Measurements from ENCODE around the gene PKN1. TPM values are rescaled to one million over a fixed set of nuclear protein-coding genes. Genes with fewer than 3 reads are reported as not detected.
A peak's percentile ranks its signal among the peaks of the same experiment; 100 is the strongest.

PKN1 gene
- total and polyA plus RNA-seq, 9 of the 15 experiments (the other 6 are each of a cell fraction or from before 2014, with no cell fraction given) = 0.30 to 228 (median 77.5) TPM

DNA sequence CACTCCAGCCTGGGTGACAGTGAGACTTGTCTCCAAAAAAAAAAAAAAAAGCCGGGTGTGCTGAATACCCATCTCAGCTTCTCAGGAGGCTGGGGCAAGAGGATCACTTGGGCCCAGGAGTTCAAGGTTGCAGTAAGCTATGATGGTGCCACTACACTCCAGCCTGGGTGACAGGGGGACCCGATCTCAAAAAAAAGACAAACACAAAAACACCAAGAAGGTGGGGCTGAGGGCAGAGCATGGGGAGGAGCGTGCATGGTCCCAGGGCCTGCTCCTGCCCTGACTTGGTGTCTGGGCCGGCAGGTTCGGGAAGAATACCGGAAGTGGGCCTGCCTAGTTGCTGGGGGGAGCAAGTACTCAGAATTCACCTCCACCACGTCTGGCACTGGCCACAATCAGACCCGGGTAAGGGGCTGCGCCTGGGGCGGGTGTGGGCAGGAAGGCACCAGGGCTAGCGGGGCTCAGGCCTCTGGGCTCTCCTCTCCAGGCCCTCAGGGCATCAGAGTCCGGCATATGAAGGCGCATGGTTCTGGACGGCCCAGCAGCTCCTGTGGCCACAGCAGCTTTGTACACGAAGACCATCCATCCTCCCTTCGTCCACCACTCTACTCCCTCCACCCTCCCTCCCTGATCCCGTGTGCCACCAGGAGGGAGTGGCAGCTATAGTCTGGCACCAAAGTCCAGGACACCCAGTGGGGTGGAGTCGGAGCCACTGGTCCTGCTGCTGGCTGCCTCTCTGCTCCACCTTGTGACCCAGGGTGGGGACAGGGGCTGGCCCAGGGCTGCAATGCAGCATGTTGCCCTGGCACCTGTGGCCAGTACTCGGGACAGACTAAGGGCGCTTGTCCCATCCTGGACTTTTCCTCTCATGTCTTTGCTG is 25.3 kb upstream of the PKN1 start:
- ChIA-PET CTCF (ENCODE audit: low intra/inter-chr PET ratio) (no interaction called here), POLR2A (interaction anchor here (0.6 to 1.6 kb wide), 6 partner anchors 8 to 73 kb away, joined by 3 to 4 read pairs (median 4); no protein-coding TSS in a partner anchor)
- H3K36me3 ChIP-seq (ENCODE audit: control insufficient read depth, insufficient read depth, low read length) = peaks cover 91% of the 10 kb centered on the region; the same call in 2 of the 3 replicates
- peaks cover 19% of the 10 kb centered on the region for H3K79me2 ChIP-seq (ENCODE audit: control insufficient read depth, insufficient read depth, low read length)
- in situ Hi-C loops (cut with MboI) (no loop called here), intact Hi-C loops (cut with micrococcal nuclease) (loop anchor here (10.0 kb wide), 1 partner anchor 263 kb away; no protein-coding TSS in a partner anchor)
- BruUV-seq (replicated peaks) = TSS peak; percentile 36
- peak in 2 of 4 experiments; percentile 5 to 6 for DNase-seq (ENCODE audit: extremely low read depth in 1 of 4, low spot score in 3 of 4)
- peak overlapping the region in 1 of 2 experiments; percentile 78; a peak in 2 of 4 replicates for H3K9ac ChIP-seq (ENCODE audit: insufficient read depth in 1 of 2, low read depth in 2 of 2, low read length in 2 of 2)
- H2AFZ ChIP-seq (ENCODE audit: low read depth, low read length) = no peak overlapping the region
- H3K27me3 ChIP-seq (ENCODE audit: control insufficient read depth in 2 of 2, insufficient read depth in 2 of 2, low read length in 2 of 2) = no peaks in the 10 kb centered on the region
- H3K9me3 ChIP-seq (replicated peaks; ENCODE audit: control insufficient read depth, insufficient read depth, low read depth, low read length) = no peaks in the 10 kb centered on the region
- no peak overlapping the region for H3K4me3 ChIP-seq
- 84% methylated on average over 10 of the region's 20 CpGs for whole genome bisulfite sequencing (ENCODE audit: insufficient coverage, low coverage, missing lambda C conversion rate)
- H3K9me1 ChIP-seq (ENCODE audit: control insufficient read depth, insufficient read depth, low read length) = peaks cover 6% of the 10 kb centered on the region
- peak; percentile 48 for FAIRE-seq
- H4K20me1 ChIP-seq (replicated peaks; ENCODE audit: control insufficient read depth, insufficient read depth, low read length) = peaks cover 51% of the 10 kb centered on the region
- no peak overlapping the region for H3K27ac ChIP-seq (ENCODE audit: extremely low read depth, low read depth, low read length)
- no peak overlapping the region for H3K4me2 ChIP-seq (ENCODE audit: insufficient read depth, low read length)
- peaks cover 5 to 59% of the 10 kb centered on the region in 2 experiments; a peak in 4 of 5 replicates for H3K4me1 ChIP-seq (replicated peaks in 1 of 2; ENCODE audit: control insufficient read depth in 2 of 2, insufficient read depth in 2 of 2, low read length in 2 of 2)
- ATAC-seq = peak; percentile 2
- TF ChIP-seq HMG20B (CRISPR knock-in tag; IDR thresholded peaks at IDR 0.05) = no peak
- TF ChIP-seq ARHGAP35 (IDR thresholded peaks at IDR 0.05; ENCODE audit: partially characterized antibody) = no peak
- TF ChIP-seq, protein P1, sequence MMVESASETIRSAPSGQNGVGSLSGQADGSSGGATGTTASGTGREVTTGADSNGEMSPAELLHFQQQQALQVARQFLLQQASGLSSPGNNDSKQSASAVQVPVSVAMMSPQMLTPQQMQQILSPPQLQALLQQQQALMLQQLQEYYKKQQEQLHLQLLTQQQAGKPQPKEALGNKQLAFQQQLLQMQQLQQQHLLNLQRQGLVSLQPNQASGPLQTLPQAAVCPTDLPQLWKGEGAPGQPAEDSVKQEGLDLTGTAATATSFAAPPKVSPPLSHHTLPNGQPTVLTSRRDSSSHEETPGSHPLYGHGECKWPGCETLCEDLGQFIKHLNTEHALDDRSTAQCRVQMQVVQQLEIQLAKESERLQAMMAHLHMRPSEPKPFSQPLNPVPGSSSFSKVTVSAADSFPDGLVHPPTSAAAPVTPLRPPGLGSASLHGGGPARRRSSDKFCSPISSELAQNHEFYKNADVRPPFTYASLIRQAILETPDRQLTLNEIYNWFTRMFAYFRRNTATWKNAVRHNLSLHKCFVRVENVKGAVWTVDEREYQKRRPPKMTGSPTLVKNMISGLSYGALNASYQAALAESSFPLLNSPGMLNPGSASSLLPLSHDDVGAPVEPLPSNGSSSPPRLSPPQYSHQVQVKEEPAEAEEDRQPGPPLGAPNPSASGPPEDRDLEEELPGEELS (CRISPR knock-in tag; IDR thresholded peaks at IDR 0.05; ENCODE audit: borderline replicate concordance) = no peak
- TF ChIP-seq, protein P2, sequence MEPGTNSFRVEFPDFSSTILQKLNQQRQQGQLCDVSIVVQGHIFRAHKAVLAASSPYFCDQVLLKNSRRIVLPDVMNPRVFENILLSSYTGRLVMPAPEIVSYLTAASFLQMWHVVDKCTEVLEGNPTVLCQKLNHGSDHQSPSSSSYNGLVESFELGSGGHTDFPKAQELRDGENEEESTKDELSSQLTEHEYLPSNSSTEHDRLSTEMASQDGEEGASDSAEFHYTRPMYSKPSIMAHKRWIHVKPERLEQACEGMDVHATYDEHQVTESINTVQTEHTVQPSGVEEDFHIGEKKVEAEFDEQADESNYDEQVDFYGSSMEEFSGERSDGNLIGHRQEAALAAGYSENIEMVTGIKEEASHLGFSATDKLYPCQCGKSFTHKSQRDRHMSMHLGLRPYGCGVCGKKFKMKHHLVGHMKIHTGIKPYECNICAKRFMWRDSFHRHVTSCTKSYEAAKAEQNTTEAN (CRISPR knock-in tag; IDR thresholded peaks at IDR 0.05) = no peak
- TF ChIP-seq FOXK2 (conservative IDR thresholded peaks at IDR 0.05 in 1 of 2, IDR thresholded peaks at IDR 0.05 in 1 of 2; ENCODE audit: low read depth in 2 of 2) = no peak
- no peak for TF ChIP-seq ZNF311 (CRISPR knock-in tag; IDR thresholded peaks at IDR 0.05)
- peak in 1 of 2 experiments; percentile 23; a peak in 1 of 4 replicates for TF ChIP-seq FOXA3 (CRISPR knock-in tag; conservative IDR thresholded peaks at IDR 0.05 in 1 of 2, IDR thresholded peaks at IDR 0.05 in 1 of 2)
- TF ChIP-seq CHCHD3 (CRISPR knock-in tag; IDR thresholded peaks at IDR 0.05) = no peak
- TF ChIP-seq SMARCC2 (IDR thresholded peaks at IDR 0.05; ENCODE audit: low read depth) = no peak
- TF ChIP-seq, protein P3, sequence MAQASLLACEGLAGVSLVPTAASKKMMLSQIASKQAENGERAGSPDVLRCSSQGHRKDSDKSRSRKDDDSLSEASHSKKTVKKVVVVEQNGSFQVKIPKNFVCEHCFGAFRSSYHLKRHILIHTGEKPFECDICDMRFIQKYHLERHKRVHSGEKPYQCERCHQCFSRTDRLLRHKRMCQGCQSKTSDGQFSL (CRISPR knock-in tag; IDR thresholded peaks at IDR 0.05) = no peak
- TF ChIP-seq, protein P3 (tag; IDR thresholded peaks at IDR 0.05) = no peak
- no peak for TF ChIP-seq ZNF561 (CRISPR knock-in tag; conservative IDR thresholded peaks at IDR 0.05)
- TF ChIP-seq CHD4 (IDR thresholded peaks at IDR 0.05; ENCODE audit: insufficient read depth, insufficient replicate concordance, low read depth, low read length, poor library complexity, severe bottlenecking) = no peak
- TF ChIP-seq, protein P4, sequence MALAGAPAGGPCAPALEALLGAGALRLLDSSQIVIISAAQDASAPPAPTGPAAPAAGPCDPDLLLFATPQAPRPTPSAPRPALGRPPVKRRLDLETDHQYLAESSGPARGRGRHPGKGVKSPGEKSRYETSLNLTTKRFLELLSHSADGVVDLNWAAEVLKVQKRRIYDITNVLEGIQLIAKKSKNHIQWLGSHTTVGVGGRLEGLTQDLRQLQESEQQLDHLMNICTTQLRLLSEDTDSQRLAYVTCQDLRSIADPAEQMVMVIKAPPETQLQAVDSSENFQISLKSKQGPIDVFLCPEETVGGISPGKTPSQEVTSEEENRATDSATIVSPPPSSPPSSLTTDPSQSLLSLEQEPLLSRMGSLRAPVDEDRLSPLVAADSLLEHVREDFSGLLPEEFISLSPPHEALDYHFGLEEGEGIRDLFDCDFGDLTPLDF (CRISPR knock-in tag; IDR thresholded peaks at IDR 0.05) = no peak
